ENCODE measurements around the gene ATP2B2. TPM values are rescaled to one million over a fixed set of nuclear protein-coding genes. Genes with fewer than 3 reads are reported as not detected.

ATP2B2 gene
- total and polyA plus RNA-seq, 10 of the 15 experiments (the other 5 are each of a cell fraction or from before 2014, with no cell fraction given), result 0.04 TPM; not detected in 9

- ChIA-PET CTCF (interaction anchor here (1.4 kb wide), 1 partner anchor 357 kb away, joined by 3 read pairs; no protein-coding TSS in a partner anchor), POLR2A (no interaction called here), SMC1A (ENCODE audit: uncharacterized antibody, unreplicated experiment) (no interaction called here), RAD21 (ENCODE audit: unreplicated experiment) (interaction anchor here (1.4 kb wide), 1 partner anchor 32 kb away, joined by 3 read pairs; the partner anchor contains the start of gene SEC13)
- in situ Hi-C loops (cut with MboI) (no loop called here), intact Hi-C loops (cut with micrococcal nuclease; ENCODE audit: unreplicated experiment) (no loop called here)
- no peak overlapping the region for H3K4me2 ChIP-seq (ENCODE audit: control insufficient read depth, insufficient read depth)
- no TSS peak for BruUV-seq (replicated peaks)
- no peaks in the 10 kb centered on the region; the same call in 1 of the 2 replicates for H3K79me2 ChIP-seq (ENCODE audit: control insufficient read depth, insufficient read depth, low read length)
- no peak for DNase-seq (ENCODE audit: low read depth, low spot score)
- WGBS (ENCODE audit: insufficient coverage, insufficient replicate concordance, low lambda C conversion rate, missing lambda C conversion rate), result 92% methylated on average over 8 of the region's 9 CpGs
- no peak overlapping the region for H3K4me3 ChIP-seq
- no peaks in the 10 kb centered on the region for H3K27me3 ChIP-seq (replicated peaks in 1 of 2; ENCODE audit: control insufficient read depth in 2 of 2, insufficient read depth in 2 of 2, low read length in 1 of 2)
- no peaks in the 10 kb centered on the region; the same call in 1 of the 2 replicates for H4K20me1 ChIP-seq (ENCODE audit: control insufficient read depth, insufficient read depth)
- H3K27ac ChIP-seq (ENCODE audit: control insufficient read depth, insufficient read depth), result no peak overlapping the region
- no peak for FAIRE-seq
- peaks cover 8 to 14% of the 10 kb centered on the region in 2 experiments for H3K36me3 ChIP-seq (ENCODE audit: control insufficient read depth in 2 of 2, insufficient read depth in 2 of 2, low read length in 1 of 2)
- no peak for ATAC-seq
- no peak for TF ChIP-seq ATF7 (IDR thresholded peaks at IDR 0.05; ENCODE audit: low read depth)
- TF ChIP-seq SUPT20H (IDR thresholded peaks at IDR 0.05; ENCODE audit: borderline replicate concordance, control insufficient read depth, low read depth, low read length), result no peak
- no peak for TF ChIP-seq PAX5 (IDR thresholded peaks at IDR 0.05; ENCODE audit: borderline replicate concordance, low read depth, low read length)
- TF ChIP-seq, protein P1, sequence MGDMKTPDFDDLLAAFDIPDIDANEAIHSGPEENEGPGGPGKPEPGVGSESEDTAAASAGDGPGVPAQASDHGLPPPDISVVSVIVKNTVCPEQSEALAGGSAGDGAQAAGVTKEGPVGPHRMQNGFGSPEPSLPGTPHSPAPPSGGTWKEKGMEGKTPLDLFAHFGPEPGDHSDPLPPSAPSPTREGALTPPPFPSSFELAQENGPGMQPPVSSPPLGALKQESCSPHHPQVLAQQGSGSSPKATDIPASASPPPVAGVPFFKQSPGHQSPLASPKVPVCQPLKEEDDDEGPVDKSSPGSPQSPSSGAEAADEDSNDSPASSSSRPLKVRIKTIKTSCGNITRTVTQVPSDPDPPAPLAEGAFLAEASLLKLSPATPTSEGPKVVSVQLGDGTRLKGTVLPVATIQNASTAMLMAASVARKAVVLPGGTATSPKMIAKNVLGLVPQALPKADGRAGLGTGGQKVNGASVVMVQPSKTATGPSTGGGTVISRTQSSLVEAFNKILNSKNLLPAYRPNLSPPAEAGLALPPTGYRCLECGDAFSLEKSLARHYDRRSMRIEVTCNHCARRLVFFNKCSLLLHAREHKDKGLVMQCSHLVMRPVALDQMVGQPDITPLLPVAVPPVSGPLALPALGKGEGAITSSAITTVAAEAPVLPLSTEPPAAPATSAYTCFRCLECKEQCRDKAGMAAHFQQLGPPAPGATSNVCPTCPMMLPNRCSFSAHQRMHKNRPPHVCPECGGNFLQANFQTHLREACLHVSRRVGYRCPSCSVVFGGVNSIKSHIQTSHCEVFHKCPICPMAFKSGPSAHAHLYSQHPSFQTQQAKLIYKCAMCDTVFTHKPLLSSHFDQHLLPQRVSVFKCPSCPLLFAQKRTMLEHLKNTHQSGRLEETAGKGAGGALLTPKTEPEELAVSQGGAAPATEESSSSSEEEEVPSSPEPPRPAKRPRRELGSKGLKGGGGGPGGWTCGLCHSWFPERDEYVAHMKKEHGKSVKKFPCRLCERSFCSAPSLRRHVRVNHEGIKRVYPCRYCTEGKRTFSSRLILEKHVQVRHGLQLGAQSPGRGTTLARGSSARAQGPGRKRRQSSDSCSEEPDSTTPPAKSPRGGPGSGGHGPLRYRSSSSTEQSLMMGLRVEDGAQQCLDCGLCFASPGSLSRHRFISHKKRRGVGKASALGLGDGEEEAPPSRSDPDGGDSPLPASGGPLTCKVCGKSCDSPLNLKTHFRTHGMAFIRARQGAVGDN (IDR thresholded peaks at IDR 0.05), result no peak
- no peak for TF ChIP-seq RFX5 (IDR thresholded peaks at IDR 0.05; ENCODE audit: low read depth, low read length)
- no peak for TF ChIP-seq ZNF24 (IDR thresholded peaks at IDR 0.05)
- no peak for TF ChIP-seq SUZ12 (IDR thresholded peaks at IDR 0.05; ENCODE audit: unreplicated experiment)
- no peaks in the 10 kb centered on the region for H3K9me3 ChIP-seq (replicated peaks; ENCODE audit: control insufficient read depth, insufficient read depth, low read length)
- no peak overlapping the region for H3K9ac ChIP-seq (ENCODE audit: control insufficient read depth, insufficient read depth, low read length)
- H2AFZ ChIP-seq (ENCODE audit: control insufficient read depth, low read depth, low read length), result no peak overlapping the region
- peaks cover 12% of the 10 kb centered on the region; the same call in 1 of the 2 replicates for H3K4me1 ChIP-seq (ENCODE audit: control insufficient read depth, insufficient read depth, low read length)
These were observed 216.3 kb downstream of the ATP2B2 start for GRCh38 chr3:10289077-10289476.
